HUES48 (cell line): Measurements from ENCODE around the gene TAS2R7.
"Not testable (repeated sequence)": the region's sequence is repeated elsewhere in the genome, so short reads cannot be mapped to it uniquely, and the experiment has no call there.

ENCODE experiments used
- H3K27ac ChIP-seq: one replicate; pipeline ENCODE4 v1.7.0; 2013; ENCODE audit warnings: low read depth, low read length, inconsistent platforms
- H3K27me3 ChIP-seq: 2 replicates; pipeline ENCODE4 v1.6.1; 2013; ENCODE audit warnings: mild to moderate bottlenecking, low read length; ENCODE audit not compliant: control insufficient read depth, insufficient read depth
- H3K36me3 ChIP-seq: 2 replicates; pipeline ENCODE4 v1.6.1; 2013; ENCODE audit warnings: low read length; ENCODE audit not compliant: control insufficient read depth, insufficient read depth
- H3K4me1 ChIP-seq: 2 replicates; pipeline ENCODE4 v1.6.1; 2013; ENCODE audit warnings: mild to moderate bottlenecking, low read length; ENCODE audit not compliant: control insufficient read depth, insufficient read depth
- H3K4me3 ChIP-seq: 2 replicates; pipeline ENCODE4 v1.5.1; 2013; ENCODE audit warnings: mild to moderate bottlenecking, low read depth, low read length
- H3K9ac ChIP-seq: 2 replicates; pipeline ENCODE4 v1.6.1; 2013; ENCODE audit warnings: mild to moderate bottlenecking, low read depth, low read length, moderate library complexity
- H3K9me3 ChIP-seq: 2 replicates; pipeline ENCODE4 v1.6.1; 2013; ENCODE audit warnings: low read length; ENCODE audit not compliant: control insufficient read depth, insufficient read depth

TAS2R7 gene

DNA sequence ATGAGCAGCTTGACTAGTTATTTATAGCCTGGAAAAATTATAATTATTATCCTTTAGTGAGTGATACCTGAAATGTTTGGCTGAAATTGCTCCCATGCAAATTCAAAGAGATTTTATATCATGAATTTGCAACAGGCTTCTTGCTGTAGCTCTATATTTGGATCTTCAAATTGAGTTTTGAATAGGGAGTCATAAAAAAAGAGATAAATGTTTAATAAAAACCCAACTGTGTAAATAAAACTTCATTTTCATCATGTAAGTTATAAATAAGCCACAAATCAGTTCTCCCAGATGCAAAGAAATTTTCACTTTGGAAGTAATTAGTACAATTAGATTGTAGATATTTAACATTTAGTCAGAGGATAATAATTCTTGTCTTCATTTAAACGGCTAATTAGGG, 4.8 kb upstream of the TAS2R7 start, which contains the start of gene TAS2R8:
TSS of gene TAS2R8 (minus strand) at position 101 of the 400 bp plus-strand sequence. CDS start 306 bp downstream, outside the sequence.
- Histone ChIP-seq H3K27me3 (no peaks in the 10 kb centered on the region), H3K36me3 (no peaks in the 10 kb centered on the region), H3K4me1 (peaks cover 19% of the 10 kb centered on the region), H3K27ac (no peak within 1 kb of the TSS), H3K9ac (no peak within 1 kb of the TSS), H3K4me3 (no peak within 1 kb of the TSS), H3K9me3 (no peaks in the 10 kb centered on the region)

DNA sequence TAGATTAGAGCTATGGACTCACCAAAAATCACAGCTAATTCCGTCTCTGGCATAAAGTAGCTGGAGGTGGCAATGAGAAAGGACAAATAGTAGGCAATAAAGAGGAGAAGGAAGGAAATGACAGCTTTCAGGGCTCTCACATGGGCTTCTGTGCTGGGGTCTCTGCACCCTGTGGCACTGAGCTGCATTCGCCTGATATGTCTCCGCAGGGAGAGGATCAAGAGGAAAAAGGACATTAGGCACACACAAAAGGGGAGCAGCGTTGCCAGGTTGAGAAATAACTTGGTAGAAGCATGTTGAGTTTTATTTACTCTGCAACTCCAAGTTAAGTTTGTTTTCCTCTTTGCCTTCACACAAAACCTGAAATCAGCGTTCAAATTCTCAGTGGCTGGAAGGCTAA, 686 bp downstream of the TAS2R7 start:
- H3K4me3 ChIP-seq: no peak overlapping the region
- no peaks in the 10 kb centered on the region for H3K27me3 ChIP-seq
- H3K36me3 ChIP-seq: no peaks in the 10 kb centered on the region
- no peaks in the 10 kb centered on the region for H3K9me3 ChIP-seq
- no peak overlapping the region for H3K9ac ChIP-seq
- H3K4me1 ChIP-seq: peaks cover 24% of the 10 kb centered on the region
- H3K27ac ChIP-seq: peak overlapping the region; percentile 59

DNA sequence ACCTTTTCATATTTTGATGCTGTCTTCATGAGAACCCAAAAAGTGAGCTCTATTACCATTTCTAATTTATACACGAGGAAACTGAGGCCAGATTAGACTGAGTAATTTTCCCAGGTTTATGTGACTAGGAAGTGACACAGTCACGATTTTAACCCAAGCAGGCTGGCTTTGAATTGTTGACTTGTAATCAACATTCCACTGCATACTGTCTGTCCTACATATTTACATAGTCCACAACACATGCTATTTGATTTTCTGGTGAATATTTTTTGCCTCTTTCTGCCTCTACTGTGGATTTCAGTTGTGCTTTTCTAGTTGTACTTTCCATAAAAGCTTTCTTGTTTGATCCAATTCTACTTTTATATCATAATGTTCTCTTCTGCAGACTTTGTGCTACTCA, 8.2 kb downstream of the TAS2R7 start:
- Histone ChIP-seq H3K36me3 (no peaks in the 10 kb centered on the region), H3K27ac (no peak overlapping the region), H3K4me1 (peaks cover 8% of the 10 kb centered on the region; the same call in 1 of the 2 replicates), H3K9ac (no peak overlapping the region), H3K27me3 (no peaks in the 10 kb centered on the region), H3K4me3 (no peak overlapping the region), H3K9me3 (no peaks in the 10 kb centered on the region; the same call in 1 of the 2 replicates)

DNA sequence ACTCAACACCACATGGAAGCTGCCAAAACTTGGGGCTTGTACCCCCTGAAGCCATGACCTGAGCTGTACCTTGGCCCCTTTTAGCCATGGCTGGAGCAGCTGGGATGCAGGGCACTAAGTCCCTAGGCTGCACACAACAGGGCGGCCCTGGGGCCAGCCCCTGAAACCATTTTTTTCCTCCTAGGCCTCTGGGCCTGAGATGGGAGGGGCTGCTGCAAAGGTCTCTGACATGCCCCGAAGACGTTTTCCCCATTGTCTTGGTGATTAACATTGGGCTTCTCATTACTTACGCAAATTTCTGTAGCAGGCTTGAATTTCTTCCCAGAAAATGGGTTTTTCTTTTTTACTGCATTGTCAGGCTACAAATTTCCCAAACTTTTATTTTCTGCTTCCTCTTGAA, 10.7 kb downstream of the TAS2R7 start:
- H3K4me3 ChIP-seq, H3K36me3 ChIP-seq, H3K27me3 ChIP-seq, H3K4me1 ChIP-seq, H3K27ac ChIP-seq, H3K9ac ChIP-seq, H3K9me3 ChIP-seq: not testable (repeated sequence)

DNA sequence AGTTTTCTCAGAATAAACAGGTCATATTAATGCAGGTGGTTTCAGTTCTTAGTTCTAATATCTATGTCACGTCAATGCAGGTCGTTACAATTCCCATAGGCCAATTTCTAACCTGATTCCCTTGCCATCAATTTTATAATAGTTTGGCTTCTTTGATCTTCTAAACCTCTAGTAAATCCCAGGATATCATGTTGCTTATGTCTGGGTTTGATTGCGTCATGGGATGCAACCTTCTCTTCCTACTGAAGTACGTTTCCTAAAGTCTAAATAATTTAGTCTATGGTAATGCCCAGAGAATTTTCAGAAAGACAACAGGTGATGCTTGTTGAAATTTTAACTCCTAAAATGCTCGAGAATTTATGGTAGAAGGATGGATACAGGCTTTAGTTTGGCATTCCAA, 19.2 kb downstream of the TAS2R7 start:
- Histone ChIP-seq H3K27ac (no peak overlapping the region), H3K36me3 (no peaks in the 10 kb centered on the region), H3K27me3 (no peaks in the 10 kb centered on the region), H3K4me1 (no peaks in the 10 kb centered on the region), H3K9me3 (no peaks in the 10 kb centered on the region), H3K4me3 (no peak overlapping the region), H3K9ac (no peak overlapping the region)

DNA sequence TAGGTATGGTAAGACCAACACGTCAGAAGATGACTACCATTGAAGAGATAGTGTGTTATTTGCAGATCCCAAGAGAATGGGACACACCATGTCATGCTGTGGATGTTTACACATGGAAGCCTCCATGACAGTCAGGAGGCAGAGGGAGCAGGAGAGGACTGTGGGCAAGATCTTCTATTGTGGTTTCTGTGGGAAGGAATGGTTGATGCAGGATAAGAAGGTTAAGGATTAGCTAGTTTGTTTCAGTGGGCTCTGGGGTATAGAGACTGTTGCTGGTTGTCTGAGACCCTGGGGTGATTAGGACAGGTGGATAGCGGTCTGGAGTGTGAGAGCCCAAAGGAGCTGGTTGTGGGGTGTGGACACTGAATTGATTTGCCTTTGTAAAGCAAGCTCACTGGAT, 23.3 kb downstream of the TAS2R7 start:
- Histone ChIP-seq H3K27ac (no peak overlapping the region), H3K9ac (no peak overlapping the region), H3K9me3 (no peaks in the 10 kb centered on the region), H3K4me3 (no peak overlapping the region), H3K36me3 (no peaks in the 10 kb centered on the region), H3K4me1 (no peaks in the 10 kb centered on the region), H3K27me3 (no peaks in the 10 kb centered on the region)

DNA sequence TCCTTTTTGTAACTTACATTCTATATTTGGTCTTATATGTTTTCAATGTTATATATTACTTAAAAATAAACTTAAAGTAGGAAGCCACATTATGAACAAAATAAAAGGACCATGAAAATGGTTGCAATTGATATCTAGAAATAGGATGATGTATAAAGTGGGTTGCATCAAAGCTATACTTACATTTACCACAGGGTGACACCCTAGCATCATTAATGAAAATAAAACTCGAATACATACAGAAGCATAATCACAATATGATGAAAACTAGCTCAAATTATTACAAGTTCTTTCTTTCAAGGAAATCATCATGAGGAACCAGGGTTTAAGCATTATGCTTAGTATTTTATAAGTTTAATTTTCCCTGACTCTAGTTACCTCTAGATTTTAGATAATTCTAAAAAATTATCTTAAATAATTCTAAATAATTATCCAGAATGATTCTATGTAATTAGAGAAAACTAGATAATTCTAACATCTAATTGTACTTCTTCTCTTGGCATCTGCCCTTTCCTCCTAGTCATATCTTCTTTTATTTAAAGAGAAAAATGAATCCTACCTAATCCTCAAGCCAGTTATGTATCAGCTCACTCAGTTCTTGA, 31.2 kb downstream of the TAS2R7 start:
- no peak overlapping the region for H3K4me3 ChIP-seq
- no peaks in the 10 kb centered on the region for H3K9me3 ChIP-seq
- H3K4me1 ChIP-seq: no peaks in the 10 kb centered on the region
- H3K9ac ChIP-seq: no peak overlapping the region
- no peak overlapping the region for H3K27ac ChIP-seq
- H3K27me3 ChIP-seq: no peaks in the 10 kb centered on the region
- no peaks in the 10 kb centered on the region for H3K36me3 ChIP-seq

DNA sequence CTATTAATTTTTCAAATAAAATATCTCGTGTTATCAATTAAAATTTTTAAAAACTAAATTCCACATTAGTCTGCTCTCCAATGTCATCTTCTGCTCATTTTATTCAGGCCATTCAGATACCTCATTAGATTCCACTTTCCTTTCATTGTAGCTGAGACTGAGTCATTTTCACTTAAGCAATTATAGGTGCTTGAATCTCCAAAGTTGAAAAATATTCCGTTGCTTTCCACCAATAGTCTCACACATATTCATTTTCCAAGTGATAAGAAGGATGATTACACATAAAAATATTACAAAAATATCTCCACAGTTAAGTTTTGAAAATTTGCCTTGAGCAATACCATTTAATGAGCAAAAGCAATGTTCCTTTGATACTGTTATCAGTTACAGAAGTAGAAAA, 42.8 kb downstream of the TAS2R7 start:
- H3K27me3 ChIP-seq: no peaks in the 10 kb centered on the region; the same call in 1 of the 2 replicates
- H3K36me3 ChIP-seq: no peaks in the 10 kb centered on the region
- H3K9me3 ChIP-seq: peaks cover 20% of the 10 kb centered on the region
- no peak overlapping the region for H3K4me3 ChIP-seq
- no peaks in the 10 kb centered on the region for H3K4me1 ChIP-seq
- H3K27ac ChIP-seq: no peak overlapping the region
- no peak overlapping the region for H3K9ac ChIP-seq

DNA sequence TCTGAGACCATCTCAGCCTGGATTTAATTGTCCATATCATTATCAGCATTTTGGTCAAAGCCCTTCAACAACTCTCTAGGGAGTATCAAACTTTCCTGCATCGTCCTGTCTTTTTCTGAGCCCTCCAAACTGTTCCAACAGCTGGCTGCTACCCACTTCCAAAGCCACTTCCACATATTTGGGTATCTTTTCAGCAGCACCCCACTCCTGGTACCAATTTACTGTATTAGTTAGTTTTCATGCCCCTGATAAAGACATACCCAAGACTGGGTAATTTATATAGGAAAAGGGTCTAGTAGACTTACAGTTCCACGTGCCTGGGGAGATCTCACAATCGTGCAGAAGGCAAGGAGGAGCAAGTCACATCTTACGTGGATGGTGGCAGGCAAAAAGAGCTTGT, 46.2 kb downstream of the TAS2R7 start:
- H3K4me3 ChIP-seq: no peak overlapping the region
- H3K27ac ChIP-seq: no peak overlapping the region
- H3K27me3 ChIP-seq: no peaks in the 10 kb centered on the region; the same call in 1 of the 2 replicates
- H3K36me3 ChIP-seq: no peaks in the 10 kb centered on the region
- H3K4me1 ChIP-seq: no peaks in the 10 kb centered on the region
- H3K9me3 ChIP-seq: peaks cover 20% of the 10 kb centered on the region
- no peak overlapping the region for H3K9ac ChIP-seq

DNA sequence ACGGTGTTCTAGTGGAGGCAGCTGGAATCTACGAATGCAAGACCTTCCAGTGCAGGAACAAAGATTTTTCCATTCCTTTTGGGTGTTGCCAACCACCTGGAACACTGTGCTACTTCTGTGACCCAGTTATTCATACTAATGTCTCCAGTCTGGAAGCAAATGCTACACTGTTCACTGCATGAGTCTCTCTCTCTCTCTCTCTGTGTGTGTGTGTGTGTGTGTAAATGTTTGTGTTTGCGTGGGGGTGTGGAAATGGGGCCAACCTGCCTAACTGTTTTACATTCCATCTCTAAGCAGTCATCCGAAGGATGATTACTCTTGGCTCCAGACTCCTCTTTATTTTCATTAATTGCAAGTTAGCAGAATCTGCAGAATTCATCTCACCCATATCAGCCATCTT, 49.4 kb downstream of the TAS2R7 start:
- Histone ChIP-seq H3K36me3 (no peaks in the 10 kb centered on the region), H3K4me3 (no peak overlapping the region), H3K27me3 (no peaks in the 10 kb centered on the region), H3K27ac (no peak overlapping the region), H3K9me3 (peaks cover 20% of the 10 kb centered on the region), H3K9ac (no peak overlapping the region), H3K4me1 (no peaks in the 10 kb centered on the region)
